Hepatocyte (in vitro differentiated cells): ENCODE data around the gene CHST2. TPM values are rescaled to one million over a fixed set of nuclear protein-coding genes. Genes with fewer than 3 reads are reported as not detected.

Experiments
- DNase-seq: peaks from one replicate; pipeline ENCODE4 v3.0.0-alpha.2; 2016; ENCODE audit warnings: low spot score
- H2AFZ ChIP-seq: fragments of 200-600 bp; sonication (generic); 2 replicates; pipeline ENCODE4 v1.6.0; 2016; ENCODE audit warnings: antibody characterized with exemption, mild to moderate bottlenecking
- H3K27ac ChIP-seq: fragments of 200-600 bp; sonication (generic); 2 replicates; pipeline ENCODE4 v1.5.1; 2016; ENCODE audit warnings: mild to moderate bottlenecking
- H3K27me3 ChIP-seq: fragments of 200-600 bp; sonication (generic); 2 replicates; pipeline ENCODE4 v1.6.1; 2016
- H3K36me3 ChIP-seq: fragments of 200-600 bp; sonication (generic); replicated peaks from 2 replicates; pipeline ENCODE4 v1.5.1; 2016; ENCODE audit warnings: low read depth; ENCODE audit not compliant: insufficient read depth
- H3K4me1 ChIP-seq: fragments of 200-600 bp; sonication (generic); 2 replicates; pipeline ENCODE4 v1.5.1; 2016; ENCODE audit warnings: mild to moderate bottlenecking, moderate library complexity; ENCODE audit not compliant: insufficient read depth
- H3K4me2 ChIP-seq: fragments of 200-600 bp; sonication (generic); 2 replicates; pipeline ENCODE4 v1.6.0; 2016
- H3K4me3 ChIP-seq: fragments of 200-600 bp; sonication (generic); 2 replicates; pipeline ENCODE4 v1.5.1; 2016; ENCODE audit warnings: mild to moderate bottlenecking
- H3K79me2 ChIP-seq: fragments of 200-600 bp; sonication (generic); 2 replicates; pipeline ENCODE4 v1.6.0; 2017; ENCODE audit warnings: mild to moderate bottlenecking
- H3K9me2 ChIP-seq: fragments of 200-600 bp; sonication (generic); replicated peaks from 2 replicates; pipeline ENCODE4 v1.6.0; 2017; ENCODE audit warnings: mild to moderate bottlenecking; ENCODE audit not compliant: insufficient read depth
- H3K9me3 ChIP-seq: fragments of 200-600 bp; sonication (generic); 2 replicates; pipeline ENCODE4 v1.5.1; 2016; ENCODE audit warnings: low read depth, mild to moderate bottlenecking
- H4K20me1 ChIP-seq: fragments of 200-600 bp; sonication (generic); 2 replicates; pipeline ENCODE4 v1.6.0; 2016; ENCODE audit warnings: mild to moderate bottlenecking; ENCODE audit not compliant: insufficient read depth, poor library complexity, severe bottlenecking
- EZH2 ChIP-seq: fragments of 200-600 bp; sonication (generic); IDR thresholded peaks from 2 replicates; pipeline ENCODE4 v1.6.1; 2016; ENCODE audit warnings: antibody characterized with exemption, mild to moderate bottlenecking, borderline replicate concordance
- EZH2phosphoT487 ChIP-seq: fragments of 200-600 bp; sonication (generic); IDR thresholded peaks from one replicate; pipeline ENCODE4 v1.6.1; 2018; ENCODE audit warnings: antibody characterized with exemption, mild to moderate bottlenecking, low read depth, moderate library complexity; ENCODE audit not compliant: unreplicated experiment, severe bottlenecking
- WGBS: methylation state at CpG from one replicate; pipeline ENCODE4 v1.1.6; 2016; ENCODE audit warnings: low lambda C conversion rate; ENCODE audit errors: missing lambda C conversion rate; 5-methylcytosine and 5-hydroxymethylcytosine counted together
- polyA plus RNA-seq: library from polyadenylated mRNA; unstranded; fragments of >200 nt; fragmentation: Nextera tagmentation; extraction: Ambion mirVana; gene quantifications from 2 replicates; pipeline ENCODE4 v1.2.1, GENCODE V29; 2016
- total RNA-seq: library from RNA; depleted of rRNA; stranded (reverse); fragments of >200 nt; gene quantifications from 2 replicates; pipeline ENCODE4 v1.2.3, GENCODE V29; 2014
- TF ChIP-seq, protein P1 (sequence below): fragments of 200-600 bp; sonication (generic); IDR thresholded peaks from 2 replicates; pipeline ENCODE4 v1.5.1; 2016; ENCODE audit warnings: antibody characterized with exemption, mild to moderate bottlenecking; ENCODE audit not compliant: poor library complexity

The CHST2 gene
- total and polyA plus RNA-seq, 2 experiments from 2014 or later = 12.2 to 16.1 TPM

DNA sequence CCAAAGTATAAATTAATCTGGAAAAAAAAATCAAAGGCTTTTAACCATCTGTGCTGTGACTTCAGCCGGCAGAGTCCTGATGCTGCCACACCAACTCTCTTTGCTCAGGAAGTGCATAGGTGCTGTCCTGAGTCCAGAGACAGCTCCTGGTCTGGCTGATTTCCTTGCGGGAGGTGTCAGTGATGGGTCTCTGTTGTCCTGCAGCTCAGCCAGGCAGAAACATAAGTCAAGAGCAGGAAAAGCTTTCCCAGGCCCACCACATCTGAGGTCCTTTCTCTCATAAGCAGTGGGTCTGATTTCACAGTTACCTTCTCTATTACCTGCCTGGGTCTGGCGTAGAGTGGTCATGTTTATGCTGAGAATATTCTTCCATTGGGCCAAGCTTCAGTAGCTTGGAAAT, 19.4 kb downstream of the CHST2 start:
- H3K27ac ChIP-seq = no peak overlapping the region
- 78% methylated on average over 3 of the region's 3 CpGs for WGBS
- no peaks in the 10 kb centered on the region for H3K9me2 ChIP-seq
- H3K4me2 ChIP-seq = no peak overlapping the region
- no peaks in the 10 kb centered on the region for H3K79me2 ChIP-seq
- no peak for DNase-seq
- no peaks in the 10 kb centered on the region for H4K20me1 ChIP-seq
- no peaks in the 10 kb centered on the region for H3K36me3 ChIP-seq
- TF ChIP-seq, protein P1, sequence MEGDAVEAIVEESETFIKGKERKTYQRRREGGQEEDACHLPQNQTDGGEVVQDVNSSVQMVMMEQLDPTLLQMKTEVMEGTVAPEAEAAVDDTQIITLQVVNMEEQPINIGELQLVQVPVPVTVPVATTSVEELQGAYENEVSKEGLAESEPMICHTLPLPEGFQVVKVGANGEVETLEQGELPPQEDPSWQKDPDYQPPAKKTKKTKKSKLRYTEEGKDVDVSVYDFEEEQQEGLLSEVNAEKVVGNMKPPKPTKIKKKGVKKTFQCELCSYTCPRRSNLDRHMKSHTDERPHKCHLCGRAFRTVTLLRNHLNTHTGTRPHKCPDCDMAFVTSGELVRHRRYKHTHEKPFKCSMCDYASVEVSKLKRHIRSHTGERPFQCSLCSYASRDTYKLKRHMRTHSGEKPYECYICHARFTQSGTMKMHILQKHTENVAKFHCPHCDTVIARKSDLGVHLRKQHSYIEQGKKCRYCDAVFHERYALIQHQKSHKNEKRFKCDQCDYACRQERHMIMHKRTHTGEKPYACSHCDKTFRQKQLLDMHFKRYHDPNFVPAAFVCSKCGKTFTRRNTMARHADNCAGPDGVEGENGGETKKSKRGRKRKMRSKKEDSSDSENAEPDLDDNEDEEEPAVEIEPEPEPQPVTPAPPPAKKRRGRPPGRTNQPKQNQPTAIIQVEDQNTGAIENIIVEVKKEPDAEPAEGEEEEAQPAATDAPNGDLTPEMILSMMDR = no peak
- no peak for TF ChIP-seq EZH2
- no peak for TF ChIP-seq EZH2phosphoT487
- H3K27me3 ChIP-seq = no peaks in the 10 kb centered on the region
- no peaks in the 10 kb centered on the region for H3K4me1 ChIP-seq
- no peak overlapping the region for H3K4me3 ChIP-seq
- H2AFZ ChIP-seq = no peak overlapping the region
- H3K9me3 ChIP-seq = no peaks in the 10 kb centered on the region

DNA sequence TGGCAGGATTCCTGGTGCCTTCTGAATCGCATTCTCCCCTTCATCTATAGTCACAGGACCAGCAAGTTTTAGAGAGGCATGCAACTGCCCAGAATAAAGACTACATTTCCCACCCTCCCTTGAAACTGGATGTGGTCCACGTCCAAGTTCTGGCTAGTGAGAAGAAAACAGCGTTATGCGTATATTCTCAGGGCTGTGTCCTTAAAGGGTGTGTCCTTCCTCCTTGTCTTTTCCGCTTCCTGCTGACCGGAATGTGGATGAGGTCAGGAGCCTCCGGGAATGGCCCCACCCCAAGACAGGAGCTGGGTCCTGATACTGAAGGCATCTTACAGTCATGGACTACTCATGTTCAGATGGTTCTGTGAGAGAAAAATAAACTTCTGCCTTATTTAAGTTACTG, 20.2 kb downstream of the CHST2 start:
- no peaks in the 10 kb centered on the region for H3K79me2 ChIP-seq
- WGBS = 85% methylated on average over 7 of the region's 7 CpGs
- H3K4me1 ChIP-seq = no peaks in the 10 kb centered on the region
- H2AFZ ChIP-seq = no peak overlapping the region
- no peaks in the 10 kb centered on the region for H3K36me3 ChIP-seq
- H3K4me3 ChIP-seq = no peak overlapping the region
- no peaks in the 10 kb centered on the region for H3K9me2 ChIP-seq
- H4K20me1 ChIP-seq = no peaks in the 10 kb centered on the region
- DNase-seq = no peak
- H3K27ac ChIP-seq = no peak overlapping the region
- TF ChIP-seq EZH2 (no peak), EZH2phosphoT487 (no peak)
- TF ChIP-seq, protein P1 = no peak
- no peaks in the 10 kb centered on the region for H3K27me3 ChIP-seq
- H3K9me3 ChIP-seq = no peaks in the 10 kb centered on the region
- H3K4me2 ChIP-seq = no peak overlapping the region

DNA sequence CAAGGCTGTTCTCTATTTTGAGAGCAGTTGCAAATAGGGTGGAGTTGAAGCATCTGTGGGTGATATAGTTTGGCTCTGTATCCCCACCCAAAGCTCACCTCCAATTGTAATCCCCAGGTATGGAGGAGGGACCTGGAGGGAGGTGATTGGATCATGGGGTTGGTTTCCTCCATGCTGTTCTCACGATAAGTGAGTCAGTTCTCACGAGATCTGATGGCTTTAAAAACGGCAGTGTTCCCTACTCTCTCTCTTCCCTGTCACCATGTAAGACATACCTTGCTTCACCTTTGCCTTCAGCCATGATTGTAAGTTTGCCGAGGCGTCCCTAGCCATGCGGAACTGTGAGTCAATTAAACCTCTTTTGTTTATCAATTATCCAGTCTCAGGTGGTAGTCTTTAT, 21.0 kb downstream of the CHST2 start:
- Histone ChIP-seq H3K27ac (no peak overlapping the region), H4K20me1 (no peaks in the 10 kb centered on the region), H3K4me3 (no peak overlapping the region), H2AFZ (no peak overlapping the region), H3K4me2 (no peak overlapping the region), H3K27me3 (no peaks in the 10 kb centered on the region), H3K9me3 (no peaks in the 10 kb centered on the region), H3K9me2 (no peaks in the 10 kb centered on the region), H3K4me1 (no peaks in the 10 kb centered on the region), H3K79me2 (no peaks in the 10 kb centered on the region), H3K36me3 (no peaks in the 10 kb centered on the region)
- 85% methylated on average over 6 of the region's 6 CpGs for WGBS
- no peak for DNase-seq
- TF ChIP-seq EZH2phosphoT487 (no peak), EZH2 (no peak)
- TF ChIP-seq, protein P1 = no peak

DNA sequence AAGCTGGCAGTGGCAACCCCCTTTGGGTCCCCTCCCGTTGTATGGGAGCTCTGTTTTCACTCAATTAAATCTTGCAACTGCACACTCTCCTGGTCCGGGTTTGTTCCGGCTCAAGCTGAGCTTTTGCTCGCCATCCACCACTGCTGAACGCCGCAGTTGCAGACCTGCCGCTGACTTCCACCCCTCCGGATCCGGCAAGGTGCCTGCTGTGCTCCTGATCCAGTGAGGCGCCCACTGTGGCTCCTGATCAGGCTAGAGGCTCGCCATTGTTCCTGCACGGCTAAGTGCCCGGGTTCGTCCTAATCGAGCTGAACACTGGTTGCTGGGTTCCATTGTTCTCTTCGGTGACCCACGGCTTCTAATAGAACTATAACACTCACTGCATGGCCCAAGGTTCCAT, 22.8 kb downstream of the CHST2 start:
- 93% methylated on average over 17 of the region's 17 CpGs for WGBS
- no peaks in the 10 kb centered on the region for H3K27me3 ChIP-seq
- no peak for DNase-seq
- H3K79me2 ChIP-seq = no peaks in the 10 kb centered on the region
- no peaks in the 10 kb centered on the region for H3K9me2 ChIP-seq
- no peaks in the 10 kb centered on the region for H3K36me3 ChIP-seq
- no peak overlapping the region for H3K4me2 ChIP-seq
- no peak for TF ChIP-seq EZH2
- TF ChIP-seq, protein P1 = no peak
- no peak for TF ChIP-seq EZH2phosphoT487
- H4K20me1 ChIP-seq = no peaks in the 10 kb centered on the region
- no peak overlapping the region for H3K27ac ChIP-seq
- H3K4me3 ChIP-seq = no peak overlapping the region
- no peaks in the 10 kb centered on the region for H3K4me1 ChIP-seq
- no peaks in the 10 kb centered on the region for H3K9me3 ChIP-seq
- H2AFZ ChIP-seq = no peak overlapping the region
